ENCODE results near the gene P2RY11. TPM values are rescaled to one million over a fixed set of nuclear protein-coding genes. Genes with fewer than 3 reads are reported as not detected.

P2RY11 gene
- total and polyA plus RNA-seq, 2 experiments from 2014 or later, result 4.0 to 4.3 TPM

GRCh38 chr19:10115392-10116084, 4.0 kb downstream of the P2RY11 start (continued):
- TF ChIP-seq ETS1 (IDR thresholded peaks at IDR 0.05) (no peak), CREB1 (CRISPR knock-in tag; IDR thresholded peaks at IDR 0.05; ENCODE audit: low read depth) (no peak), JUNB (IDR thresholded peaks at IDR 0.05; ENCODE audit: unreplicated experiment) (no peak), REST (IDR thresholded peaks at IDR 0.05; ENCODE audit: unreplicated experiment) (no peak), NANOG (IDR thresholded peaks at IDR 0.05; ENCODE audit: borderline replicate concordance) (no peak), EZH2phosphoT487 (IDR thresholded peaks at IDR 0.05; ENCODE audit: unreplicated experiment) (no peak), ZNF331 (CRISPR knock-in tag; IDR thresholded peaks at IDR 0.05; ENCODE audit: low read depth) (no peak), POLR2AphosphoS5 (IDR thresholded peaks at IDR 0.05; ENCODE audit: low read depth) (no peak), STAT1 (IDR thresholded peaks at IDR 0.05; ENCODE audit: unreplicated experiment) (no peak), ZNF114 (CRISPR knock-in tag; IDR thresholded peaks at IDR 0.05) (no peak)

- Mint-ChIP-seq H3K9me3 (no peaks in the 10 kb centered on the region), H3K4me1 (peaks cover 9% of the 10 kb centered on the region), H3K4me3 (peak overlapping the region; percentile 12; the same call in 1 of the 3 replicates), H3K27ac (no peak overlapping the region), H3K27me3 (ENCODE audit: insufficient read depth, low read depth, poor library complexity) (peaks cover 40% of the 10 kb centered on the region), H3K36me3 (ENCODE audit: low read depth) (peaks cover 64% of the 10 kb centered on the region)
- peaks cover 11% of the 10 kb centered on the region; the same call in 1 of the 2 replicates for H4K20me1 ChIP-seq (replicated peaks; ENCODE audit: insufficient read depth)
- no peaks in the 10 kb centered on the region for H3K27me3 ChIP-seq (ENCODE audit: insufficient read depth)
- H3K4me2 ChIP-seq, result no peak overlapping the region
- no peak overlapping the region for H3K27ac ChIP-seq (ENCODE audit: low read depth)
- peaks cover 35% of the 10 kb centered on the region for H3F3A ChIP-seq (replicated peaks; ENCODE audit: low read depth)
- DNase-seq (ENCODE audit: low spot score), result no peak
- no peak overlapping the region for H2AFZ ChIP-seq
- no peaks in the 10 kb centered on the region for H3K9me2 ChIP-seq (ENCODE audit: insufficient read depth)
- H3K79me2 ChIP-seq (replicated peaks; ENCODE audit: insufficient read depth), result peaks cover 21% of the 10 kb centered on the region
- peaks cover 14% of the 10 kb centered on the region; the same call in 1 of the 2 replicates for H3K36me3 ChIP-seq (ENCODE audit: insufficient read depth)
- H3K4me1 ChIP-seq (ENCODE audit: insufficient read depth), result no peaks in the 10 kb centered on the region; the same call in 1 of the 2 replicates
- H3K4me3 ChIP-seq, result no peak overlapping the region
- no peak for ATAC-seq
- TF ChIP-seq ZNF331 (CRISPR knock-in tag; IDR thresholded peaks at IDR 0.05; ENCODE audit: low read depth) (no peak), JUNB (IDR thresholded peaks at IDR 0.05; ENCODE audit: unreplicated experiment) (no peak), ETS1 (IDR thresholded peaks at IDR 0.05) (no peak), NANOG (IDR thresholded peaks at IDR 0.05; ENCODE audit: borderline replicate concordance) (no peak), CTCF (conservative IDR thresholded peaks at IDR 0.05; ENCODE audit: low read depth in 2 of 2) (no peak), EZH2phosphoT487 (IDR thresholded peaks at IDR 0.05; ENCODE audit: unreplicated experiment) (no peak), EZH2 (IDR thresholded peaks at IDR 0.05; ENCODE audit: low read depth, unreplicated experiment) (no peak), CREB1 (CRISPR knock-in tag; IDR thresholded peaks at IDR 0.05; ENCODE audit: low read depth) (no peak), ZNF114 (CRISPR knock-in tag; IDR thresholded peaks at IDR 0.05) (no peak)
Measured at GRCh38 chr19:10116085-10116865, 4.8 kb downstream of the P2RY11 start.
